HepG2 (cell line): ENCODE data around the gene POLE4. TPM values are rescaled to one million over a fixed set of nuclear protein-coding genes. Genes with fewer than 3 reads are reported as not detected.

Experiments
- ATAC-seq: fragments of 200-7000 bp; cut with Tn5 transposase; 3 replicates; pipeline ENCODE4 v1.9.1; 2020; ENCODE audit warnings: mild to moderate bottlenecking, moderate library complexity
- BruUV-seq: library from RNA; stranded (reverse); fragments of 400-500 nt; replicated peaks from 2 replicates; lab custom pipeline; 2021; lab: Mats Ljungman, UMichigan
- CTCF ChIA-PET: fragments of 300-600 bp; formaldehyde crosslinking; extraction: SDS; loops from one replicate; lab custom pipeline; 2021; ENCODE audit warnings: low total read pairs, inconsistent platforms, low intra/inter-chr PET ratio; lab: Yijun Ruan, JAX
- POLR2A ChIA-PET: fragments of 350-600 bp; sonication (Branson Sonifier 250); formaldehyde crosslinking; loops from one replicate; lab custom pipeline; 2020; ENCODE audit warnings: antibody characterized with exemption, inconsistent platforms; lab: Yijun Ruan, JAX
- DNase-seq: peaks from one replicate; pipeline ENCODE4 v3.0.0-alpha.2; 2015; ENCODE audit warnings: low spot score
- FAIRE-seq: peaks from 3 replicates; lab custom pipeline; 2011; peaks lifted over from hg19 to GRCh38; lab: Jason Lieb, UNC
- H2AFZ ChIP-seq: one replicate; pipeline ENCODE4 v1.6.1; 2011; ENCODE audit warnings: low read length, inconsistent platforms
- H3K27ac ChIP-seq: fragments of 300-600 bp; 3 replicates; pipeline ENCODE4 v1.8.0; 2011; ENCODE audit warnings: mixed run types, mild to moderate bottlenecking, mixed read lengths, low read length, inconsistent platforms; ENCODE audit not compliant: insufficient read depth; ENCODE audit errors: extremely low read length
- H3K27me3 ChIP-seq, 2 experiments: fragments of 200-600 bp in 1 of 2; 2 replicates in 1 of 2; 3 replicates in 1 of 2; pipeline versions ENCODE4 v1.6.0 to v1.8.0; 2011; ENCODE audit warnings: low read length in 2 of 2, mild to moderate bottlenecking in 2 of 2, moderate library complexity in 2 of 2, inconsistent platforms in 1 of 2; ENCODE audit not compliant: insufficient read depth in 2 of 2, control insufficient read depth in 1 of 2
- H3K36me3 ChIP-seq, 2 experiments: fragments of 200-600 bp in 1 of 2; replicated peaks in 1 of 2; 2 replicates in 1 of 2; 3 replicates in 1 of 2; pipeline versions ENCODE4 v1.5.1 to v1.8.0; 2011; ENCODE audit warnings: low read length in 2 of 2, inconsistent platforms in 1 of 2; ENCODE audit not compliant: insufficient read depth in 2 of 2, control insufficient read depth in 1 of 2
- H3K4me1 ChIP-seq: 2 replicates; pipeline ENCODE4 v1.5.1; 2012; ENCODE audit warnings: low read length, inconsistent platforms; ENCODE audit not compliant: insufficient read depth
- H3K4me2 ChIP-seq: 2 replicates; pipeline ENCODE4 v1.6.0; 2011; ENCODE audit warnings: low read depth, low read length, inconsistent platforms
- H3K4me3 ChIP-seq, 3 experiments: fragments of 200-600 bp in 1 of 3; sonication (generic), shearing (Covaris generic) in 1 of 3; replicated peaks in 1 of 3; 2 replicates each; pipeline ENCODE4 v1.5.1; 2011 to 2016; ENCODE audit warnings: low read length in 3 of 3, inconsistent platforms in 2 of 3, low read depth in 2 of 3, mild to moderate bottlenecking in 2 of 3, control low read depth in 1 of 3, mixed read lengths in 1 of 3; ENCODE audit not compliant: insufficient read depth in 1 of 3
- H3K79me2 ChIP-seq: one replicate; pipeline ENCODE4 v1.6.1; 2011; ENCODE audit warnings: low read length, inconsistent platforms; ENCODE audit not compliant: insufficient read depth
- H3K9ac ChIP-seq: 2 replicates; pipeline ENCODE4 v1.6.0; 2011; ENCODE audit warnings: mild to moderate bottlenecking, low read depth, low read length, inconsistent platforms; ENCODE audit not compliant: insufficient read depth
- H3K9me3 ChIP-seq: 2 replicates; pipeline ENCODE4 v1.5.1; 2012; ENCODE audit warnings: mild to moderate bottlenecking, low read length
- H4K20me1 ChIP-seq: 2 replicates; pipeline ENCODE4 v1.6.0; 2011; ENCODE audit warnings: inconsistent platforms, mild to moderate bottlenecking, low read length, moderate library complexity; ENCODE audit not compliant: insufficient read depth
- GFI1 ChIP-seq: sonication (generic); formaldehyde crosslinking; IDR thresholded peaks from 2 replicates; pipeline ENCODE4 v1.5.0; 2020; ENCODE audit warnings: missing genetic modification reagents, mild to moderate bottlenecking, borderline replicate concordance
- HNRNPLL ChIP-seq: fragments of 200-400 bp; formaldehyde crosslinking; IDR thresholded peaks from 2 replicates; pipeline ENCODE4 v1.6.1; 2017; ENCODE audit warnings: mild to moderate bottlenecking, low read depth, low read length; ENCODE audit not compliant: poor library complexity, severe bottlenecking
- KDM1A ChIP-seq: IDR thresholded peaks from 2 replicates; pipeline ENCODE4 v1.6.1; 2016; ENCODE audit warnings: missing compliant biosample characterization
- NR2F1 ChIP-seq, 2 experiments: fragments of 450-650 bp in 1 of 2; formaldehyde crosslinking in 1 of 2; IDR thresholded peaks; 2 replicates each; pipeline versions ENCODE4 v1.5.0 to v1.6.1; 2016 to 2020; ENCODE audit warnings: mild to moderate bottlenecking in 1 of 2, missing compliant biosample characterization in 1 of 2, missing genetic modification reagents in 1 of 2, moderate library complexity in 1 of 2
- PLRG1 ChIP-seq: fragments of 450-650 bp; conservative IDR thresholded peaks from 2 replicates; pipeline ENCODE4 v1.6.1; 2016
- ZFP36L2 ChIP-seq: sonication (generic); formaldehyde crosslinking; IDR thresholded peaks from 2 replicates; pipeline ENCODE4 v1.4.0; 2020; ENCODE audit warnings: missing genetic modification reagents
- ZKSCAN8 ChIP-seq: IDR thresholded peaks from 2 replicates; pipeline ENCODE4 v1.6.1; 2016; ENCODE audit warnings: borderline replicate concordance, missing genetic modification reagents, missing compliant biosample characterization
- ZMYM4 ChIP-seq: sonication (generic); formaldehyde crosslinking; IDR thresholded peaks from 2 replicates; pipeline ENCODE4 v1.8.1; 2023; ENCODE audit warnings: mild to moderate bottlenecking, missing genetic modification reagents
- ZNF761 ChIP-seq: sonication (generic); formaldehyde crosslinking; conservative IDR thresholded peaks from 2 replicates; pipeline ENCODE4 v1.4.0; 2020; ENCODE audit warnings: mild to moderate bottlenecking, missing genetic modification reagents
- WGBS: methylation state at CpG from one replicate; pipeline ENCODE4 v1.1.6; 2017; ENCODE audit warnings: low lambda C conversion rate; 5-methylcytosine and 5-hydroxymethylcytosine counted together
- in situ Hi-C: cut with HindIII; loops from 2 replicates; pipeline ENCODE4 v1.10.0; 2017; ENCODE audit warnings: low pct_unique_long_range_greater_than_20kb; ENCODE audit not compliant: extremely low pct_ligation_motif_present
- intact Hi-C: fragments of 100-400 bp; cut with micrococcal nuclease; formaldehyde crosslinking; loops from one replicate; pipeline ENCODE4 v1.10.0; 2022; ENCODE audit not compliant: unreplicated experiment
- polyA plus RNA-seq, 8 experiments: library from polyadenylated mRNA; depleted of rRNA in 3 of 8; stranded (reverse) in 7 of 8; unstranded in 1 of 8; fragments of >200 nt; fragmentation: Illumina TruSeq in 4 of 8; extraction: Trizol in 4 of 8; gene quantifications; 2 replicates each; pipeline versions ENCODE4 v1.2.1 to v1.2.3, GENCODE V29; 2011 to 2016; ENCODE audit warnings: low read depth in 4 of 8, missing spikeins in 1 of 8, mixed read lengths in 1 of 8; ENCODE audit not compliant: insufficient read depth in 1 of 8
- total RNA-seq, 5 experiments: library from RNA; depleted of rRNA; stranded (reverse); fragments of >200 nt; fragmentation: Illumina TruSeq; extraction: Trizol; gene quantifications; 2 replicates each; pipeline ENCODE4 v1.2.3, GENCODE V29; 2016; ENCODE audit warnings: low read depth in 1 of 5
- TF ChIP-seq, protein P1 (sequence below): sonication (generic); formaldehyde crosslinking; IDR thresholded peaks from 2 replicates; pipeline ENCODE4 v1.5.1; 2020; ENCODE audit warnings: mild to moderate bottlenecking, missing genetic modification reagents, borderline replicate concordance
- TF ChIP-seq, protein P2 (sequence below): sonication (generic); formaldehyde crosslinking; IDR thresholded peaks from one replicate; pipeline ENCODE4 v1.5.1; 2020; ENCODE audit warnings: mild to moderate bottlenecking, missing genetic modification reagents; ENCODE audit errors: not compliant biosample characterization

The POLE4 gene
- total and polyA plus RNA-seq, 2 of the 13 experiments (the other 11 are each of a cell fraction or from before 2014, with no cell fraction given), result 106 to 116 TPM

DNA sequence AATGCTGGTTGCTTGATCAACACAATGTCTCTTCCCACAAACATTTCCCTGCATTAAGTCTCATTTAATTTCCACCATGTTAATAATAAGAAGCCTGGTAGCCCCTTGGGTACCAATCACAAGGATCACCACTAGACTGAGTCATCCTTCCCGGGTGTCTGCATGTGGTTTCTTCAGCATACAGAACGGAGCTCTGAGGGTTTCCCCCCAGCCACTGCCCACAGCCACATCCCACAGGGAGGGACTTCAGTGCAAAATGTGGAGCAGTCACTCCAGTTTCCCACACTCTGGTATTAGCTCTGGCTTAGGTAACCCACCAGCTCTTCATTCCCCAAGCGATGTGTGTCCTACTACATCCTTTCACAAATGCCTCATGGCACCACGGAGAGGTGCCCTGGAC, 42.7 kb upstream of the POLE4 start:
- intact Hi-C loops (loop anchor here (5.0 kb wide), 2 partner anchors 42 to 487 kb away; partner anchors contain the start of gene POLE4), in situ Hi-C loops (loop anchor here (10.0 kb wide), 1 partner anchor 329 kb away; no protein-coding TSS in a partner anchor)
- ChIA-PET POLR2A (no interaction called here), CTCF (no interaction called here)
- Histone ChIP-seq H4K20me1 (no peaks in the 10 kb centered on the region), H3K79me2 (no peaks in the 10 kb centered on the region), H3K36me3 (no peaks in the 10 kb centered on the region; a peak in 1 of 5 replicates), H2AFZ (no peak overlapping the region), H3K4me1 (peaks cover 44% of the 10 kb centered on the region), H3K9ac (no peak overlapping the region), H3K27ac (no peak overlapping the region), H3K4me3 (no peak overlapping the region), H3K4me2 (no peak overlapping the region), H3K27me3 (peaks cover 0 to 7% of the 10 kb centered on the region in 2 experiments; a peak in 1 of 5 replicates), H3K9me3 (no peaks in the 10 kb centered on the region)
- DNase-seq, result no peak
- no peak for ATAC-seq
- 63% methylated on average over 4 of the region's 4 CpGs for WGBS
- BruUV-seq, result no TSS peak
- FAIRE-seq, result no peak
- TF ChIP-seq ZKSCAN8 (CRISPR knock-in tag) (no peak), KDM1A (CRISPR knock-in tag) (no peak), HNRNPLL (no peak), ZMYM4 (CRISPR knock-in tag) (no peak), GFI1 (CRISPR knock-in tag) (no peak), ZFP36L2 (CRISPR knock-in tag) (no peak), ZNF761 (CRISPR knock-in tag) (no peak), NR2F1 (CRISPR knock-in tag; IDR thresholded peaks at IDR 0.05) (no peak), PLRG1 (no peak)
- TF ChIP-seq, protein P1, sequence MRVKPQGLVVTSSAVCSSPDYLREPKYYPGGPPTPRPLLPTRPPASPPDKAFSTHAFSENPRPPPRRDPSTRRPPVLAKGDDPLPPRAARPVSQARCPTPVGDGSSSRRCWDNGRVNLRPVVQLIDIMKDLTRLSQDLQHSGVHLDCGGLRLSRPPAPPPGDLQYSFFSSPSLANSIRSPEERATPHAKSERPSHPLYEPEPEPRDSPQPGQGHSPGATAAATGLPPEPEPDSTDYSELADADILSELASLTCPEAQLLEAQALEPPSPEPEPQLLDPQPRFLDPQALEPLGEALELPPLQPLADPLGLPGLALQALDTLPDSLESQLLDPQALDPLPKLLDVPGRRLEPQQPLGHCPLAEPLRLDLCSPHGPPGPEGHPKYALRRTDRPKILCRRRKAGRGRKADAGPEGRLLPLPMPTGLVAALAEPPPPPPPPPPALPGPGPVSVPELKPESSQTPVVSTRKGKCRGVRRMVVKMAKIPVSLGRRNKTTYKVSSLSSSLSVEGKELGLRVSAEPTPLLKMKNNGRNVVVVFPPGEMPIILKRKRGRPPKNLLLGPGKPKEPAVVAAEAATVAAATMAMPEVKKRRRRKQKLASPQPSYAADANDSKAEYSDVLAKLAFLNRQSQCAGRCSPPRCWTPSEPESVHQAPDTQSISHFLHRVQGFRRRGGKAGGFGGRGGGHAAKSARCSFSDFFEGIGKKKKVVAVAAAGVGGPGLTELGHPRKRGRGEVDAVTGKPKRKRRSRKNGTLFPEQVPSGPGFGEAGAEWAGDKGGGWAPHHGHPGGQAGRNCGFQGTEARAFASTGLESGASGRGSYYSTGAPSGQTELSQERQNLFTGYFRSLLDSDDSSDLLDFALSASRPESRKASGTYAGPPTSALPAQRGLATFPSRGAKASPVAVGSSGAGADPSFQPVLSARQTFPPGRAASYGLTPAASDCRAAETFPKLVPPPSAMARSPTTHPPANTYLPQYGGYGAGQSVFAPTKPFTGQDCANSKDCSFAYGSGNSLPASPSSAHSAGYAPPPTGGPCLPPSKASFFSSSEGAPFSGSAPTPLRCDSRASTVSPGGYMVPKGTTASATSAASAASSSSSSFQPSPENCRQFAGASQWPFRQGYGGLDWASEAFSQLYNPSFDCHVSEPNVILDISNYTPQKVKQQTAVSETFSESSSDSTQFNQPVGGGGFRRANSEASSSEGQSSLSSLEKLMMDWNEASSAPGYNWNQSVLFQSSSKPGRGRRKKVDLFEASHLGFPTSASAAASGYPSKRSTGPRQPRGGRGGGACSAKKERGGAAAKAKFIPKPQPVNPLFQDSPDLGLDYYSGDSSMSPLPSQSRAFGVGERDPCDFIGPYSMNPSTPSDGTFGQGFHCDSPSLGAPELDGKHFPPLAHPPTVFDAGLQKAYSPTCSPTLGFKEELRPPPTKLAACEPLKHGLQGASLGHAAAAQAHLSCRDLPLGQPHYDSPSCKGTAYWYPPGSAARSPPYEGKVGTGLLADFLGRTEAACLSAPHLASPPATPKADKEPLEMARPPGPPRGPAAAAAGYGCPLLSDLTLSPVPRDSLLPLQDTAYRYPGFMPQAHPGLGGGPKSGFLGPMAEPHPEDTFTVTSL (CRISPR knock-in tag), result no peak
- TF ChIP-seq, protein P2, sequence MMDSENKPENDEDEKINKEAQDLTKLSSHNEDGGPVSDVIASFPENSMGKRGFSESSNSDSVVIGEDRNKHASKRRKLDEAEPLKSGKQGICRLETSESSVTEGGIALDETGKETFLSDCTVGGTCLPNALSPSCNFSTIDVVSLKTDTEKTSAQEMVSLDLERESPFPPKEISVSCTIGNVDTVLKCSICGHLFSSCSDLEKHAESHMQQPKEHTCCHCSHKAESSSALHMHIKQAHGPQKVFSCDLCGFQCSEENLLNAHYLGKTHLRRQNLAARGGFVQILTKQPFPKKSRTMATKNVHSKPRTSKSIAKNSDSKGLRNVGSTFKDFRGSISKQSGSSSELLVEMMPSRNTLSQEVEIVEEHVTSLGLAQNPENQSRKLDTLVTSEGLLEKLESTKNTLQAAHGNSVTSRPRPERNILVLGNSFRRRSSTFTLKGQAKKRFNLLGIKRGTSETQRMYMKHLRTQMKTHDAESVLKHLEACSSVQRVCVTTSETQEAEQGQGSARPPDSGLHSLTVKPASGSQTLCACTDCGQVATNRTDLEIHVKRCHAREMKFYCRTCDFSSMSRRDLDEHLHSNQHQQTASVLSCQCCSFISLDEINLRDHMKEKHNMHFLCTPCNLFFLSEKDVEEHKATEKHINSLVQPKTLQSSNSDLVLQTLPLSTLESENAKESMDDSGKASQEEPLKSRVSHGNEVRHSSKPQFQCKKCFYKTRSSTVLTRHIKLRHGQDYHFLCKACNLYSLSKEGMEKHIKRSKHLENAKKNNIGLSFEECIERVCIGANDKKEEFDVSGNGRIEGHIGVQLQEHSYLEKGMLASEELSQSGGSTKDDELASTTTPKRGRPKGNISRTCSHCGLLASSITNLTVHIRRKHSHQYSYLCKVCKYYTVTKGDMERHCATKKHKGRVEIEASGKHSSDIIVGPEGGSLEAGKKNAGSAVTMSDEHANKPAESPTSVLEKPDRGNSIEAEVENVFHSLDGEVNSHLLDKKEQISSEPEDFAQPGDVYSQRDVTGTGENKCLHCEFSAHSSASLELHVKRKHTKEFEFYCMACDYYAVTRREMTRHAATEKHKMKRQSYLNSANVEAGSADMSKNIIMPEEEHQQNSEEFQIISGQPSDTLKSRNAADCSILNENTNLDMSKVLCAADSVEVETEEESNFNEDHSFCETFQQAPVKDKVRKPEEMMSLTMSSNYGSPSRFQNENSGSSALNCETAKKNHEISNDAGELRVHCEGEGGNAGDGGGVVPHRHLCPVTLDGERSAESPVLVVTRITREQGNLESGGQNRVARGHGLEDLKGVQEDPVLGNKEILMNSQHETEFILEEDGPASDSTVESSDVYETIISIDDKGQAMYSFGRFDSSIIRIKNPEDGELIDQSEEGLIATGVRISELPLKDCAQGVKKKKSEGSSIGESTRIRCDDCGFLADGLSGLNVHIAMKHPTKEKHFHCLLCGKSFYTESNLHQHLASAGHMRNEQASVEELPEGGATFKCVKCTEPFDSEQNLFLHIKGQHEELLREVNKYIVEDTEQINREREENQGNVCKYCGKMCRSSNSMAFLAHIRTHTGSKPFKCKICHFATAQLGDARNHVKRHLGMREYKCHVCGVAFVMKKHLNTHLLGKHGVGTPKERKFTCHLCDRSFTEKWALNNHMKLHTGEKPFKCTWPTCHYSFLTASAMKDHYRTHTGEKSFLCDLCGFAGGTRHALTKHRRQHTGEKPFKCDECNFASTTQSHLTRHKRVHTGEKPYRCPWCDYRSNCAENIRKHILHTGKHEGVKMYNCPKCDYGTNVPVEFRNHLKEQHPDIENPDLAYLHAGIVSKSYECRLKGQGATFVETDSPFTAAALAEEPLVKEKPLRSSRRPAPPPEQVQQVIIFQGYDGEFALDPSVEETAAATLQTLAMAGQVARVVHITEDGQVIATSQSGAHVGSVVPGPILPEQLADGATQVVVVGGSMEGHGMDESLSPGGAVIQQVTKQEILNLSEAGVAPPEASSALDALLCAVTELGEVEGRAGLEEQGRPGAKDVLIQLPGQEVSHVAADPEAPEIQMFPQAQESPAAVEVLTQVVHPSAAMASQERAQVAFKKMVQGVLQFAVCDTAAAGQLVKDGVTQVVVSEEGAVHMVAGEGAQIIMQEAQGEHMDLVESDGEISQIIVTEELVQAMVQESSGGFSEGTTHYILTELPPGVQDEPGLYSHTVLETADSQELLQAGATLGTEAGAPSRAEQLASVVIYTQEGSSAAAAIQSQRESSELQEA, result no peak
